HCT116 (cell line): Measurements from ENCODE around the gene SLC27A2. TPM values are rescaled to one million over a fixed set of nuclear protein-coding genes. Genes with fewer than 3 reads are reported as not detected.

Source experiments
- ATAC-seq: fragments of 200-7000 bp; cut with Tn5 transposase; 2 replicates; pipeline ENCODE4 v1.9.1; 2020; ENCODE audit warnings: mild to moderate bottlenecking, moderate library complexity
- BruUV-seq: library from RNA; stranded (reverse); fragments of 400-500 nt; replicated peaks from 2 replicates; lab custom pipeline; 2021; lab: Mats Ljungman, UMichigan
- CTCF ChIA-PET: fragments of 300-600 bp; sonication (Branson Sonifier 250); formaldehyde crosslinking; loops from one replicate; lab custom pipeline; 2021; ENCODE audit warnings: antibody characterized with exemption; lab: Charles Lee
- POLR2A ChIA-PET: fragments of 300-600, 350-600 bp; sonication (Branson Sonifier 250); formaldehyde crosslinking; loops from one replicate; lab custom pipeline; 2021; ENCODE audit warnings: antibody characterized with exemption; lab: Charles Lee
- RAD21 ChIA-PET, 2 experiments: fragments of 300-600 bp; sonication (Branson Sonifier 250); formaldehyde crosslinking; loops; one replicate each; lab custom pipeline; 2023; ENCODE audit warnings: low total read pairs in 2 of 2; ENCODE audit not compliant: uncharacterized antibody in 2 of 2, unreplicated experiment in 2 of 2, low non-redundant PET in 1 of 2; lab: Charles Lee
- DNase-seq: peaks from one replicate; pipeline ENCODE4 v3.0.0-alpha.2; 2010; ENCODE audit warnings: low read depth, low spot score
- H2AFZ ChIP-seq: fragments of 200-600 bp; shearing (Covaris generic), sonication (generic); 2 replicates; pipeline ENCODE4 v1.6.1; 2017; ENCODE audit warnings: low read depth, mixed run types, mixed read lengths, antibody characterized with exemption, low read length; ENCODE audit not compliant: poor library complexity, severe bottlenecking
- H3K27ac ChIP-seq: 2 replicates; pipeline ENCODE4 v1.5.1; 2012; ENCODE audit warnings: low read depth, low read length
- H3K27me3 ChIP-seq: fragments of 200-600 bp; sonication (generic); 2 replicates; pipeline ENCODE4 v1.6.1; 2016; ENCODE audit warnings: mixed run types, low read length, mixed read lengths; ENCODE audit not compliant: insufficient read depth
- H3K36me3 ChIP-seq, 2 experiments: fragments of 200-500 bp in 1 of 2; fragments of 200-600 bp in 1 of 2; sonication (Bioruptor generic) in 1 of 2; sonication (generic) in 1 of 2; 2 replicates each; pipeline versions ENCODE4 v1.5.1 to v1.6.1; 2014 to 2016; ENCODE audit warnings: low read length in 2 of 2, inconsistent platforms in 1 of 2, mixed read lengths in 1 of 2, mixed run types in 1 of 2; ENCODE audit not compliant: insufficient read depth in 2 of 2, control insufficient read depth in 1 of 2
- H3K4me1 ChIP-seq, 2 experiments: fragments of 200-600 bp in 1 of 2; sonication (generic) in 1 of 2; 2 replicates each; pipeline versions ENCODE4 v1.5.1 to v1.6.1; 2012 to 2017; ENCODE audit warnings: low read length in 2 of 2, inconsistent platforms in 1 of 2, mild to moderate bottlenecking in 1 of 2, mixed read lengths in 1 of 2, mixed run types in 1 of 2, moderate library complexity in 1 of 2; ENCODE audit not compliant: insufficient read depth in 2 of 2, control insufficient read depth in 1 of 2
- H3K4me2 ChIP-seq: fragments of 200-600 bp; sonication (generic); 2 replicates; pipeline ENCODE4 v1.6.1; 2017; ENCODE audit warnings: mixed run types, low read length, mixed read lengths
- H3K4me3 ChIP-seq, 2 experiments: fragments of 200-600 bp in 1 of 2; sonication (generic) in 1 of 2; replicated peaks in 1 of 2; 2 replicates each; pipeline ENCODE4 v1.5.1; 2011 to 2016; ENCODE audit warnings: low read length in 2 of 2, control low read depth in 1 of 2, low read depth in 1 of 2, mild to moderate bottlenecking in 1 of 2, mixed read lengths in 1 of 2, mixed run types in 1 of 2
- H3K79me2 ChIP-seq: fragments of 200-600 bp; sonication (generic); 2 replicates; pipeline ENCODE4 v1.6.1; 2017; ENCODE audit warnings: mild to moderate bottlenecking, mixed run types, low read length, moderate library complexity, mixed read lengths; ENCODE audit not compliant: insufficient read depth
- H3K9ac ChIP-seq: fragments of 200-600 bp; sonication (generic); 2 replicates; pipeline ENCODE4 v1.6.1; 2016; ENCODE audit warnings: low read length, mixed read lengths
- H3K9me2 ChIP-seq: fragments of 200-600 bp; sonication (generic), shearing (Covaris generic); 2 replicates; pipeline ENCODE4 v1.6.1; 2017; ENCODE audit warnings: mixed run types, mild to moderate bottlenecking, moderate library complexity; ENCODE audit not compliant: insufficient read depth
- H3K9me3 ChIP-seq, 2 experiments: fragments of 200-500 bp in 1 of 2; fragments of 200-600 bp in 1 of 2; sonication (Bioruptor generic) in 1 of 2; sonication (generic) in 1 of 2; 2 replicates each; pipeline ENCODE4 v1.6.1; 2014 to 2017; ENCODE audit warnings: low read length in 2 of 2, mixed read lengths in 2 of 2, inconsistent platforms in 1 of 2, low read depth in 1 of 2, mild to moderate bottlenecking in 1 of 2, mixed run types in 1 of 2, moderate library complexity in 1 of 2; ENCODE audit not compliant: control insufficient read depth in 1 of 2, insufficient read depth in 1 of 2
- H4K20me1 ChIP-seq: fragments of 200-600 bp; sonication (generic), shearing (Covaris generic); 2 replicates; pipeline ENCODE4 v1.6.1; 2017; ENCODE audit warnings: mixed run types, mild to moderate bottlenecking, moderate library complexity; ENCODE audit not compliant: insufficient read depth
- ATF3 ChIP-seq: IDR thresholded peaks from 2 replicates; pipeline ENCODE4 v1.6.1; 2012
- CTCF ChIP-seq, 3 experiments: fragments of 200-600 bp in 1 of 3; sonication (generic) in 1 of 3; IDR thresholded peaks in 2 of 3; conservative IDR thresholded peaks in 1 of 3; 2 replicates each; pipeline ENCODE4 v1.5.1; 2012 to 2017; ENCODE audit warnings: low read depth in 2 of 3, low read length in 2 of 3, antibody characterized with exemption in 1 of 3, borderline replicate concordance in 1 of 3, control low read depth in 1 of 3, mild to moderate bottlenecking in 1 of 3, mixed read lengths in 1 of 3, mixed run types in 1 of 3, moderate library complexity in 1 of 3; ENCODE audit not compliant: insufficient read depth in 1 of 3
- MAX ChIP-seq: IDR thresholded peaks from 2 replicates; pipeline ENCODE4 v1.6.1; 2012
- intact Hi-C: fragments of 100-400 bp; cut with micrococcal nuclease; formaldehyde crosslinking; loops from 2 replicates; pipeline ENCODE4 v1.10.0; 2022
- total RNA-seq: library from RNA; stranded (reverse); gene quantifications from one replicate; pipeline ENCODE4 v1.2.1, GENCODE V29; 2021; ENCODE audit not compliant: unreplicated experiment

The SLC27A2 gene
- total RNA-seq, 1 experiment from 2014 or later: 14.0 TPM

GRCh38 chr15:50137330-50137761 lies 44.6 kb upstream of the SLC27A2 start (continued):
- peak; percentile 62; the same call in 1 of the 2 replicates for TF ChIP-seq ATF3

- H3K27ac ChIP-seq: no peak overlapping the region
- no peak overlapping the region for H3K9ac ChIP-seq
Observed at GRCh38 chr15:50137893-50138292, 44.1 kb upstream of the SLC27A2 start.

More at GRCh38 chr15:50137893-50138292, 44.1 kb upstream of the SLC27A2 start:
- no peaks in the 10 kb centered on the region for H3K9me2 ChIP-seq
- ChIA-PET CTCF (interaction anchor here (1.0 to 2.0 kb wide), 3 partner anchors 261 to 1779 kb away, joined by 3 to 7 read pairs (median 5); no protein-coding TSS in a partner anchor), POLR2A (no interaction called here), RAD21 (no interaction called here)
- no peaks in the 10 kb centered on the region for H4K20me1 ChIP-seq
- no peaks in the 10 kb centered on the region for H3K27me3 ChIP-seq
- intact Hi-C loops: no loop called here
- H2AFZ ChIP-seq: no peak overlapping the region
- H3K4me1 ChIP-seq: peaks cover 8 to 40% of the 10 kb centered on the region in 2 experiments
- DNase-seq (no peak), ATAC-seq (peak; percentile 64)
- H3K79me2 ChIP-seq: no peaks in the 10 kb centered on the region
- no TSS peak for BruUV-seq
- no peaks in the 10 kb centered on the region for H3K36me3 ChIP-seq
- TF ChIP-seq CTCF (IDR thresholded peaks at IDR 0.05 in 2 of 3, conservative IDR thresholded peaks at IDR 0.05 in 1 of 3; ENCODE audit: borderline replicate concordance in 1 of 3, insufficient read depth in 1 of 3, low read depth in 2 of 3, low read length in 2 of 3): peak in 2 of 3 experiments; percentile 15 to 30; a peak in 2 of 6 replicates
- no peak for TF ChIP-seq MAX
- no peak overlapping the region for H3K4me3 ChIP-seq
- peak overlapping the region; percentile 41 for H3K4me2 ChIP-seq
- H3K9me3 ChIP-seq: no peaks in the 10 kb centered on the region
